ENCODE results near the gene MYH14.

Gene MYH14

DNA sequence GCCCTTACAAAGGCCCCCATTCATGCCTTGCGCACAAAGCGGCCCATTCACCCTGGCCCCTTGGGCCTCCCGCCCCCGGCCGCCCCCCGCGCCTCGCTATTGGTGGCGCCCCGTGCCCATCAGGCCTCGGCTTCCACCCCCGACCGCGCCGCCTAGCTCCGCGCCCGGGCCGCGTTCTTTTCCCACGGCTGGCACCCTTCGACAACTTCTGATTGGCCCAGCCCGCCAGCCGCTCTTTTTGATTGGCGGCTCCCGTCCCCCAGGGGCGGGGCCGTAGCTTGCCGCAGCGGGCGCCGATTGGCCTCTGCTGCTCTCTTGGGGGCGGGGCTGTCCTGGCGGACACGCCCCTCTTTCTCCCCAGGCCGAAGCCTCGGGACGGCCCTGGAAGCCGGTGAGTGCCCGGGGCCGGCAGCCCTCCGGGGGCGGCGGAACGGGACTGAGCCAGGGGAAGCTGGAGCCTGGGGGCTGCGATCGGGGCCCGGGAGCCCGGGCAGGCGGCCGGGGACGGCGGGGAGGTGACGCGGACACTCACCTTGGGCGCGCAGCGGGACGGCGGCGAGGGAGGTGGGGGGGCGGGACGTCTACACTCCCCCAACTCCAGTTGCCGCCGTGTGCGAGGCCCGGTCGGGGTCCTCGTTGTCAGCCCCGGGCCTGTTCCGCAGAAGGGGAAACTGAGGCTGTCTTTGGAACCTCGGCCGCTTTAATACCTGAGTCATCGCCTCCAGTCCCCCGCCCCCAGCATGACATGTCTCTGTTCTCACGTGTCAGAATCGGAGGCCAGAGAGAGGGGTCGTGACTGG, at the start of gene MYH14:
MYH14 (plus strand) TSS at position 342 of the 800 bp plus-strand sequence. CDS start 6,744 bp downstream, outside the sequence.
- Mint-ChIP-seq H3K4me3 (no peak within 1 kb of the TSS), H3K36me3 (ENCODE audit: low read depth) (no peaks in the 10 kb centered on the region), H3K27ac (no peak within 1 kb of the TSS), H3K27me3 (ENCODE audit: low read depth) (peaks cover 45% of the 10 kb centered on the region), H3K4me1 (ENCODE audit: low read depth) (no peaks in the 10 kb centered on the region), H3K9me3 (no peaks in the 10 kb centered on the region)

DNA sequence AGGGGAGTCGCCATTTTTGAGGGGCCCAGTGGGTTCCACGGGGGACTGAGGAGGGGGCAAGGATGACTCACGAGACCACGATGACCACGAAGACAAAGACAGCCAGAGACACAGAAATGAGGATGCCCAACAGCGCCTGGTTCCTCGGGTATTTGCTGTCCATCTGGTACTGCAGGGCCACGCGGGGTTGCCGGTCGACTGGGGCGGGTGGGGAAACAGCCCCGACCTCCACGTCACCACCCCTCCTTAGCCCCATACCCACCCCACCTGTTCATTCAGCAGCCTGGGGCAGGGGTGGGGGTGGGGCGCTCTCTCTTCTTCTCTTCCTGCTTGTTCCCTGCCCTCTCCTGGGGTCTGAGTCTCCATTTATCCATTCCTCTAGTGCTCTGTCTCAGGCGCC, 48.9 kb upstream of the MYH14 start:
- no peak overlapping the region for H3K27ac Mint-ChIP-seq
- no peaks in the 10 kb centered on the region for H3K36me3 Mint-ChIP-seq (ENCODE audit: low read depth)

DNA sequence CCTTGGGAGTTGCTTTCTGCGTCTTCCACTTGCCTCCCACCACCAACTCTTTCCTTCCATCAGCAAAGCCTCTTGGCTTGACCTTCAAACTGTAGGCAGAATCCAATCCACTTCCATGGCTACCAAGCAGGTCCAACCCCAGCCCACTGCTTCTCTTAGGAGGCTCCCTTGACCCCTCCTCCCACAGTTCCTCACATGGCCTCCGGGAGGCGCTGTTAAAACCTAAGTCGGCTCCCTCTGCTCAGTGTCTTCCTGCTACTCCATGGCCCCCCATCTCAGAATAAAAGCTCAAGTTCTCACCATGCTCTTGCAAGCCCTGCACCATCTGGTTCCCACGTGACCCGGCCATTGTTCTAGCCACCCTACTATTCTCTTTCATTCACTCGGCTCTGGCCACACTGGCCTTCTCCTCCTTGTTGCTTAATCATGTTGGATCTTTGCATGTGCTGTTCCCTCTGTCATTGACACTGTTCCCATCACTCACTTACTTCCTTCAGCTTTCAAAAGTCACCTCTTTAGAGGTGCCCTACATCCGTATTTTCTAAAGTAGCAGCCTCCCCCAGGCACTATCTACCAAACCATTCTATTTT, 47.8 kb upstream of the MYH14 start:
- no peaks in the 10 kb centered on the region for H3K4me1 Mint-ChIP-seq (ENCODE audit: low read depth)

More for the DNA sequence above, 48.9 kb upstream of the MYH14 start:
- H3K4me3 Mint-ChIP-seq = no peak overlapping the region
- H3K4me1 Mint-ChIP-seq (ENCODE audit: low read depth) = no peaks in the 10 kb centered on the region
- peaks cover 7% of the 10 kb centered on the region for H3K27me3 Mint-ChIP-seq (ENCODE audit: low read depth)
- H3K9me3 Mint-ChIP-seq = no peaks in the 10 kb centered on the region

DNA sequence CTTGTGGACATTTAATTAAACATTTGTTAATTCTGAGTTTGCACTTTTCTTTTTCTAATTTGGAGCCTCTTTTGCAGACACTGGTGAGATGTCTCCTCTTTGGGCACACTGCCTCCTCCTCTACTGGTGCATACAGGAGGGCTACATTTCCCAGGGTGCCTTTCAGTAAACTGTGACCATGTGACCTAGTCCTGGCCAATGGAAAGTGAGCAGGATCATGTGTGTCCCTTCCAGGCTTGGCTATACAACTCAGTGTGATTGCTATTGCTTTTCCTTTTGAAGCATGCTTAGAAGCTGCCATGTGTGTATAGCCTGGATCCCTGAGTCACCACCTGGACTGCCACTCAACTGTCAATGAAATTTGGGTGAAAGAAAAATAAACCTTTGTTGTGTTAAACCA, 44.8 kb upstream of the MYH14 start:
- Mint-ChIP-seq H3K9me3 (no peaks in the 10 kb centered on the region), H3K4me3 (no peak overlapping the region), H3K4me1 (ENCODE audit: low read depth) (no peaks in the 10 kb centered on the region), H3K36me3 (ENCODE audit: low read depth) (no peaks in the 10 kb centered on the region), H3K27ac (no peak overlapping the region), H3K27me3 (ENCODE audit: low read depth) (no peaks in the 10 kb centered on the region)

More for the DNA sequence above, 47.8 kb upstream of the MYH14 start:
- no peaks in the 10 kb centered on the region for H3K27me3 Mint-ChIP-seq (ENCODE audit: low read depth)
- H3K36me3 Mint-ChIP-seq (ENCODE audit: low read depth) = no peaks in the 10 kb centered on the region
- no peak overlapping the region for H3K4me3 Mint-ChIP-seq
- H3K27ac Mint-ChIP-seq = no peak overlapping the region
- H3K9me3 Mint-ChIP-seq = no peaks in the 10 kb centered on the region

DNA sequence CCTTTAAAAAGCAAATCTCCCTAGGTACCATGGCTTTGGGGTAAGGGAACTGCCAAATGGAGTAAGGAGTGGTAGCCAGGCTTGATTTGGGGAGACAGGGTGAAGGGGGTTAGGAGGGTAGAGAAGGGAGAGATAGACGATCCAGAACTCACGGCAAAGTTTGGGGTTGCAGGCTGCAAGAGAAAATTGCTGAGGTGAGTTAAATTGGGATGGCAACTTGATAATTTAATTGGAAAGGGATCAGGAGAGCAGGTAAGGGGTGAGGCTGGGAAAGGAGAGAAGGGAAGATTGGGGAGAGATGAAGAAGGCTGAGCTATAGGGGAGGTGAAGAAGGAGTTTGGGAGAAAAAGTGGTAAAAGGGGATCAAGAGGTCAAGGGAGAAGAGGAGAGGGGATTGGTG, 44.3 kb upstream of the MYH14 start:
- H3K36me3 Mint-ChIP-seq (ENCODE audit: low read depth) = no peaks in the 10 kb centered on the region
- H3K27ac Mint-ChIP-seq = no peak overlapping the region
- no peaks in the 10 kb centered on the region for H3K27me3 Mint-ChIP-seq (ENCODE audit: low read depth)
- no peaks in the 10 kb centered on the region for H3K9me3 Mint-ChIP-seq
- no peaks in the 10 kb centered on the region for H3K4me1 Mint-ChIP-seq (ENCODE audit: low read depth)
- no peak overlapping the region for H3K4me3 Mint-ChIP-seq

GRCh38 chr19:50162988-50163387, 40.4 kb upstream of the MYH14 start, which contains the start of gene IZUMO2:
TSS of gene IZUMO2 (minus strand) at chr19:50163281. CDS start at chr19:50163194, 87 bp downstream.
- Mint-ChIP-seq H3K27me3 (ENCODE audit: low read depth) (no peaks in the 10 kb centered on the region), H3K4me3 (no peak within 1 kb of the TSS), H3K9me3 (no peaks in the 10 kb centered on the region), H3K36me3 (ENCODE audit: low read depth) (no peaks in the 10 kb centered on the region), H3K27ac (no peak within 1 kb of the TSS), H3K4me1 (ENCODE audit: low read depth) (no peaks in the 10 kb centered on the region)

DNA sequence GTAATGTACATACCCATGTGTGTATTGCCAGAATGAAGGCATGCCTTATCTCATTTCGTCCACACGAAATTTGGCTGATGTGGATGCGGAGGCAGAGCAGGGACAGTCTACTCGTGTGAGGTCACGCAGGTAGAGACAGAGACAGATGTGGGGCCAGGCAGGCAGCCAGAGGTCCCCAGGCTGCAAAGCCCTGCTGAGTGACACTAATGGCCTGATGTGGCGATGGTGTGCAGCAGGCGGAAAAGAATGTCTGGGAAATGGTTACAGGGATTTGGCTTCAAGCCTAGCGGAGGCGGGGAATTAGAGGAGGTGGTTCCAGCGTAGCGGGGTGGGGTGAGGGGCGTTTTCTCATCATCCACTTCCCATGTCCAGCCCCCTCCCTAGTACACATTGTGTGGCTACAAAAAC, 36.1 kb upstream of the MYH14 start:
- Mint-ChIP-seq H3K36me3 (ENCODE audit: low read depth) (no peaks in the 10 kb centered on the region), H3K27ac (no peak overlapping the region), H3K4me3 (no peak overlapping the region), H3K27me3 (ENCODE audit: low read depth) (no peaks in the 10 kb centered on the region), H3K9me3 (no peaks in the 10 kb centered on the region), H3K4me1 (ENCODE audit: low read depth) (no peaks in the 10 kb centered on the region)

GRCh38 chr19:50171752-50172151, 31.7 kb upstream of the MYH14 start:
- Mint-ChIP-seq H3K36me3 (ENCODE audit: low read depth) (no peaks in the 10 kb centered on the region), H3K27me3 (ENCODE audit: low read depth) (no peaks in the 10 kb centered on the region), H3K27ac (no peak overlapping the region), H3K9me3 (no peaks in the 10 kb centered on the region), H3K4me3 (no peak overlapping the region), H3K4me1 (ENCODE audit: low read depth) (peaks cover 5% of the 10 kb centered on the region)

DNA sequence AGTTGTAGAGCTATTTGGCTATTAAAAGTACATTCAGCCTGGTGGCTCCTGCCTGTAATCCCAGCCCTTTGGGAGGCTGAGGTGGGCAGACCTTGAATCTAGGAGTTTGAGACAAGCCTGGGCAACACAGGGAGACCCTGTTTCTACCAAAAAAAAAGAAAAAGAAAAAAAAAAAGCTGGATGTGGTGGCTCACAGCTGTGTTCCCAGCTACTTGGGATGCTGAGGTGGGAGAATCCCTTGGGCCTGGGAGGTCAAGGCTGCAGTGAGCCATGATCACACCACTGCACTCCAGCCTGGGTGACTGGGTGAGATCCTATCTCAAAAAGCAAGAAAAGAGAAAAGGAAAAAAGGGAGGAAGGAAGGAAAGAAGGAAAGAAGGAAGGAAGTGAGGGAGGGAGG, 30.7 kb upstream of the MYH14 start:
- no peaks in the 10 kb centered on the region for H3K27me3 Mint-ChIP-seq (ENCODE audit: low read depth)
- H3K36me3 Mint-ChIP-seq (ENCODE audit: low read depth) = no peaks in the 10 kb centered on the region
- H3K27ac Mint-ChIP-seq = no peak overlapping the region
- no peaks in the 10 kb centered on the region for H3K9me3 Mint-ChIP-seq
- H3K4me1 Mint-ChIP-seq (ENCODE audit: low read depth) = peaks cover 5% of the 10 kb centered on the region
- H3K4me3 Mint-ChIP-seq = no peak overlapping the region

GRCh38 chr19:50173127-50173526, 30.3 kb upstream of the MYH14 start:
- H3K4me3 Mint-ChIP-seq = no peak overlapping the region
- H3K4me1 Mint-ChIP-seq (ENCODE audit: low read depth) = peaks cover 5% of the 10 kb centered on the region
- no peaks in the 10 kb centered on the region for H3K27me3 Mint-ChIP-seq (ENCODE audit: low read depth)
- H3K27ac Mint-ChIP-seq = no peak overlapping the region
- no peaks in the 10 kb centered on the region for H3K36me3 Mint-ChIP-seq (ENCODE audit: low read depth)
- H3K9me3 Mint-ChIP-seq = no peaks in the 10 kb centered on the region

DNA sequence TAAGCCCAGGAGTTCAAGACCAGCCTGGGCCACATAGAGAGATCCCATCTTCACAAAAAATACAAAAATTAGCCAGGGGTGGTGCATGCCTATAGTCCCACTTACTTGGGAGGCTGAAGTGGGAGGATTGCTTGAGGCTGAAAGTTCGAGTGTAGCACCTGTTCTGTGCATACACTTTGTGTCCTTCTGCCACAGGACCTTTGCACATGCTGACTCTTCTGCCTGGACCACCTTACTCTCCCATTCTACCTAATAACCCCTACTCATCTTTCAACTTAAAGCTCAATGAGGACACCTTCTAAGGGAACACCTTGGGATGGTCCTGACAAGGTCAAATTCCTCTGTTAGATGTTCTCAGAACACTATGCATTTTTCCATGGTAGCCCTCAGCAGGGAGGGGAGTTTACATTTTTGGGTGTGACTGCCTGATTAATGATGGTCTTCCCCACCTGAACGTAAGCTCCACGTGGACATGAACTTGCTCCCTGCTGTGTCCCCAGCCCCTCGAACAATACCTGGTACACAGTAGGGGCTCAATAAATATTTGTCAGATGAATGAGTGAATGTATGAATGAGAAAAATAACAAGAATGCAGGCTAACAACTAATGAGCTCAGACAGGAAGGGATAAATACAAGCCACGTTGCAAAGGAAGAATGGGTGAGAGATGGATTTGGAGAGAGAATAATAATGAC, 29.2 kb upstream of the MYH14 start:
- H3K27me3 Mint-ChIP-seq (ENCODE audit: low read depth) = no peaks in the 10 kb centered on the region
- H3K4me1 Mint-ChIP-seq (ENCODE audit: low read depth) = peaks cover 5% of the 10 kb centered on the region
- H3K4me3 Mint-ChIP-seq = no peak overlapping the region
- H3K36me3 Mint-ChIP-seq (ENCODE audit: low read depth) = no peaks in the 10 kb centered on the region
- no peak overlapping the region for H3K27ac Mint-ChIP-seq
- no peaks in the 10 kb centered on the region for H3K9me3 Mint-ChIP-seq

DNA sequence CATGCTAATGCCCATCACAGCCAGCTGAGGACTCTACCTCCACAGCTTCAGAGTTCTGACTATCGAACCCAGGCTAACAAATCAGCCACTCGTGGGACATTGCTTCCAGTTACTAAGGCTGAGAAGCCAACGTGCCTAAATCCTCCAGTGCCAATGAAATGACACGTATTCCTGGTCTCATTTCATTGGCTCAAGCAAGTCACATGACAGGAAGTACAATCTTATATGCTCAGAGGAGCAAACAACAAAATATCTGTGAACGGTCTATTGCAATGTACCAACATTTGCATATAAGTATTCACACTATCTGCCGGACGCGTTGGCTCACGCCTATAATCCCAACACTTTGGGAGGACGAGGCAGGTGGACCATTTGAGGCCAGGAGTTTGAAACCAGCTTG, 27.5 kb upstream of the MYH14 start:
- Mint-ChIP-seq H3K27me3 (ENCODE audit: low read depth) (no peaks in the 10 kb centered on the region), H3K4me3 (no peak overlapping the region), H3K9me3 (no peaks in the 10 kb centered on the region), H3K27ac (no peak overlapping the region), H3K4me1 (ENCODE audit: low read depth) (peaks cover 5% of the 10 kb centered on the region), H3K36me3 (ENCODE audit: low read depth) (no peaks in the 10 kb centered on the region)

GRCh38 chr19:50176775-50177174, 26.6 kb upstream of the MYH14 start:
- H3K4me1 Mint-ChIP-seq (ENCODE audit: low read depth) = peaks cover 5% of the 10 kb centered on the region
- H3K9me3 Mint-ChIP-seq = no peaks in the 10 kb centered on the region
- H3K4me3 Mint-ChIP-seq = no peak overlapping the region
- H3K36me3 Mint-ChIP-seq (ENCODE audit: low read depth) = no peaks in the 10 kb centered on the region
- H3K27ac Mint-ChIP-seq = no peak overlapping the region
- no peaks in the 10 kb centered on the region for H3K27me3 Mint-ChIP-seq (ENCODE audit: low read depth)

GRCh38 chr19:50178320-50178719, 25.1 kb upstream of the MYH14 start:
- Mint-ChIP-seq H3K27ac (no peak overlapping the region), H3K9me3 (no peaks in the 10 kb centered on the region), H3K4me3 (no peak overlapping the region), H3K4me1 (ENCODE audit: low read depth) (no peaks in the 10 kb centered on the region), H3K27me3 (ENCODE audit: low read depth) (no peaks in the 10 kb centered on the region), H3K36me3 (ENCODE audit: low read depth) (no peaks in the 10 kb centered on the region)
